Dendritic cell treated with granulocyte-macrophage colony-stimulating factor and Interleukin-4, amounts not matched to agents 40 ng/mL and 50 ng/mL, for 4 days (primary cell): ENCODE data around the gene MICU1.
"Not testable (repeated sequence)": the region's sequence is repeated elsewhere in the genome, so short reads cannot be mapped to it uniquely, and the experiment has no call there.

Source experiments
- H3K27ac Mint-ChIP-seq: one replicate; pipeline ENCODE4 v1.8.0; 2022; ENCODE audit warnings: mild to moderate bottlenecking, mixed read lengths
- H3K27me3 Mint-ChIP-seq: one replicate; pipeline ENCODE4 v1.8.0; 2022; ENCODE audit warnings: mild to moderate bottlenecking, mixed read lengths
- H3K36me3 Mint-ChIP-seq: one replicate; pipeline ENCODE4 v1.8.0; 2022; ENCODE audit warnings: low read depth, mixed read lengths
- H3K4me1 Mint-ChIP-seq: one replicate; pipeline ENCODE4 v1.8.0; 2022; ENCODE audit warnings: low read depth, mixed read lengths
- H3K4me3 Mint-ChIP-seq: one replicate; pipeline ENCODE4 v1.8.0; 2022; ENCODE audit warnings: mild to moderate bottlenecking, moderate library complexity, mixed read lengths
- H3K9me3 Mint-ChIP-seq: one replicate; pipeline ENCODE4 v1.8.0; 2022; ENCODE audit warnings: mixed read lengths
- intact Hi-C: fragments of 100-400 bp; cut with micrococcal nuclease; formaldehyde crosslinking; loops from one replicate; pipeline ENCODE4 v1.15.0; 2022

Gene MICU1

DNA sequence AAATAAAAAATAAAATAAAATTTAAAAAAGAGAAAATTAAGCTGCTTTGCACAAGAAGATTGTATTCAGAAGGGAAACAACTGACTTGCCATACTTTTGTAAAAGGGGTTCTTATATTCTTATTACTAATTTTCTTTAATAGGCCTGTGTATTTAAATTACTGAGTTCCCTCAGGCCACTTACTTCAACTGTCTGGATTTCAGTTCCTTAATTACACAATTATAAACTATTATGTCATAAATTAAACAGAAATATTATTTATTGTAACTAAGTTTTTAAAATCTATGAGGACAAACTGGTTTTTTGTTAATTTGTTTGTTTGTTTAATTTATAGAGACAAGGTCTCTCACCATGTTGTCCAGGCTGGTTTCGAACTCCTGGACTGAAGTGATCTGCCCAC lies 22.4 kb upstream of the MICU1 start:
- intact Hi-C loops: no loop called here
- no peaks in the 10 kb centered on the region for H3K9me3 Mint-ChIP-seq
- H3K4me1 Mint-ChIP-seq: peaks cover 7% of the 10 kb centered on the region
- H3K27me3 Mint-ChIP-seq: peaks cover 9% of the 10 kb centered on the region
- H3K4me3 Mint-ChIP-seq: no peak overlapping the region
- no peaks in the 10 kb centered on the region for H3K36me3 Mint-ChIP-seq
- H3K27ac Mint-ChIP-seq: no peak overlapping the region

DNA sequence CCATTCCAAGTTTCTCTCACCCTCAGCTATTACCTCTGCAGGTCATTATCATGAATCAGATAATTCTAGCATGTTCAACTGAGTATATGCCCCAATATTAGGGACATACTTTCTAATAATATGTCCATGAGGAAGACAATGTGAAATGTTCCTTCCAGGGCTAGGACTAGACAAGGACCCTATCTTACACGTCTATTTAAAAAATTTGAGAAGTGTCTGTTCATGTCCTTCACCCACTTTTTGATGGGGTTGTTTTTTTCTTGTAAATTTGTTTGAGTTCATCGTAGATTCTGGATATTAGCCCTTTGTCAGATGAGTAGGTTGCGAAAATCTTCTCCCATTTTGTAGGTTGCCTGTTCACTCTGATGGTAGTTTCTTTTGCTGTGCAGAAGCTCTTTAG lies 21.1 kb upstream of the MICU1 start:
- H3K27ac Mint-ChIP-seq: not testable (repeated sequence)

DNA sequence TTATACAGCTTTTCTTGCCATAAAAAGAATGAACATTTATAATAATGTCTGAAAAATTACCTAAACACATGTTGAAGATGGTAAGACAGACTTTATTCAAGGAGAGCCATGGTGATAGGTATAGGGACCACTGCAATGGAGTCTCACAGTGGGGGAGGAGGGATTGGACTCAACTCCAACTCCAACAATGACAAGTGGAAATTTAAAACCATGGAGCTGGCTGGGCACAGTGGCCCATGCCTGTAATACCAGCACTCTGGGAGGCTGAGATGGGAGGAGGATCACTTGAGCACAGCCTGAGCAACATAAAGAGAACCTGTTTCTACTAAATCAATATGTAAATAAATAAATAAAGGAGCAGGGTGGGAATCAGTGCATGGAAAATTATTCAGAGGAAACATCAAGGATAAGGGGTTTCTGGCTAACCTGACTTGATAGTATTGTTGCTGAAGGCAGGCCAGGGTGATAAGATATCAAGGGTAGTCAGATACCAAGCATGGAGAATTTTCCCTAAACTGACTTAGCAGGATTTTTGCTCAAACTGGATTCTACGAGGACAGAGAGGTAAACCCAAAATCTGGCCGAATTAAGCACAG lies 19.5 kb upstream of the MICU1 start:
- Mint-ChIP-seq H3K27me3 (peaks cover 4% of the 10 kb centered on the region), H3K9me3 (no peaks in the 10 kb centered on the region), H3K4me1 (peaks cover 7% of the 10 kb centered on the region), H3K4me3 (no peak overlapping the region), H3K36me3 (no peaks in the 10 kb centered on the region), H3K27ac (no peak overlapping the region)
- intact Hi-C loops: no loop called here

More for the DNA sequence above, 21.1 kb upstream of the MICU1 start:
- H3K4me1 Mint-ChIP-seq, H3K9me3 Mint-ChIP-seq, H3K27me3 Mint-ChIP-seq, H3K4me3 Mint-ChIP-seq, H3K36me3 Mint-ChIP-seq, intact Hi-C loops: not testable (repeated sequence)

DNA sequence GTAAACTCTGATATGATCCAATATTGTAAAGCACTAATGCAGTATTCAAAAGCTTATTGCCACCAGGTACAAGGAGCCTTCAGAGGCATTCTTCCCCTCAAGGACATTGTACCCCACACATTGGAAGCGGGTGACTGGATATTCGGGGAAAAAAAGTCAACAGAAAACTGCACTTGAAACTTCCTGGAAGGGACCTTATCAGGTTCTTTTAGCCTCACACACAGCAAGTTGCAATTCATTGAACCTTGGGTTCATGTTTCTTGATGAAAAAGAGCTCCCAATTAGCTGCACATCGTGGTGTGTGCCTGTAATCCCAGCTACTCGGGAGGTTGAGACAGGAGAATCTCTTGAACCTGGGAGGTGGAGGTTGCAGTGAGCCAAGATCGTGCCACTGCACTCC lies 16.4 kb upstream of the MICU1 start:
- no peak overlapping the region for H3K27ac Mint-ChIP-seq

DNA sequence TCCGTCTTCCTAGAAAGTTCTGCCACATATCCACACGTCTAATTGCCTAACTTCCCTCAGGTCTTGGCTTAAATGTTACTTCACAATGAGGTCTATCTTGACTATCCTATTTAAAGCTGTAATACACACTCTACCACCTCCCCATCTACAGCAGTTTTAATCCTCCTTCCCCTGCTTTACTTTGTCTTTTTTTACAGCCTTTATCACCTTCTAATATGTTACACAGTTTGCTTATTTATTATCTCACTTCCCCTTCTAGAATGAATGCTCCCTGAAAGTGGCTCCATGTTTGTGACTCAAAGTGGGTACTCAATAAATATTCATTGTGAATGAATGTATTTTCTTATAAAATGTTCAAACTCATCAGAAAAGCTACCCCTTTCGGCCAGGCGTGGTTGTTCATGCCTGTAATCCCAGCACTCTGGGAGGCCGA lies 13.6 kb upstream of the MICU1 start:
- Mint-ChIP-seq H3K36me3 (no peaks in the 10 kb centered on the region), H3K4me1 (peaks cover 22% of the 10 kb centered on the region), H3K27ac (peak overlapping the region; percentile 47), H3K27me3 (no peaks in the 10 kb centered on the region), H3K4me3 (no peak overlapping the region), H3K9me3 (no peaks in the 10 kb centered on the region)
- intact Hi-C loops: no loop called here

More for the DNA sequence above, 16.4 kb upstream of the MICU1 start:
- H3K4me1 Mint-ChIP-seq: peaks cover 19% of the 10 kb centered on the region
- H3K36me3 Mint-ChIP-seq: no peaks in the 10 kb centered on the region
- H3K27me3 Mint-ChIP-seq: peaks cover 4% of the 10 kb centered on the region
- intact Hi-C loops: no loop called here
- H3K9me3 Mint-ChIP-seq: no peaks in the 10 kb centered on the region
- no peak overlapping the region for H3K4me3 Mint-ChIP-seq

DNA sequence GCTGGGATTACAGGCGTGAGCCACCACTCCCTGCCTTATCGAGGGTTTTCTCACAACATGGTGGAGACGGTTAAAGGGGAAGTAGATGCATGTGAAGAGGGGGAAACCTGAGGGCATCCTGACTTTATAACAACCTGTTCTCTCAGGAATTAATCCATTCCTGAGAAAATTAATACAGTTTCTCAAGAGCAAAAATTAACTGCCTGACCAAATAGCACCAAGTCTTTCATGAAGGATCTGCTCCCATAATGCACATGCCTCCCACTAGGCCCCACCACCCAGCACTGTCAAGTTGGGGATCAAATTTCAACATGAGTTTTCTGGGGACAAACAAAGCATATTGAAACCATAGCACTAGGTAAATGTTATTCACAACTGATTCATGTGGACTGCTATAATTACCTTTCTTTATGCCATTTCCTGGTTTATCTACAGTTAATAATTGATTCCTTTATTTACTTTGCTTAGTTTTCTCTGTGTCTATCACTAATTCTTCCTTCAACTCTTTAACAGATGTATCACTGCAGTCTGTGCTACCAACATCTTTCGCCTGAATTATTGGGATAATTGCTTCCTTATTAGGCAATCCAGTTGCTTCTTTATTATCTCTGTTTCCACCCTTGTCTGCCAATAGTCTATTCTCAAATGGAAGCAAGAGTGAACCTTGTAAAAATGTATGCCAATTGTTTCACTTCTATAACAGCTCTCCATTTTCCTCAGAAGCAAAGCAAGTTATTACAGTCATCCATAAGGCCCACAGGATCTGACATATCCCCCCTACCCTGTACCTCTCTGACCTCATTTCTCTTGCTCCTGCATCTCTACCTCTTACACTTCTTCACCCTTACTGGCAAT lies 12.9 kb upstream of the MICU1 start:
- Mint-ChIP-seq H3K27me3 (no peaks in the 10 kb centered on the region), H3K36me3 (no peaks in the 10 kb centered on the region), H3K4me1 (peaks cover 22% of the 10 kb centered on the region), H3K27ac (peak overlapping the region; percentile 47), H3K9me3 (no peaks in the 10 kb centered on the region), H3K4me3 (no peak overlapping the region)
- intact Hi-C loops: no loop called here

DNA sequence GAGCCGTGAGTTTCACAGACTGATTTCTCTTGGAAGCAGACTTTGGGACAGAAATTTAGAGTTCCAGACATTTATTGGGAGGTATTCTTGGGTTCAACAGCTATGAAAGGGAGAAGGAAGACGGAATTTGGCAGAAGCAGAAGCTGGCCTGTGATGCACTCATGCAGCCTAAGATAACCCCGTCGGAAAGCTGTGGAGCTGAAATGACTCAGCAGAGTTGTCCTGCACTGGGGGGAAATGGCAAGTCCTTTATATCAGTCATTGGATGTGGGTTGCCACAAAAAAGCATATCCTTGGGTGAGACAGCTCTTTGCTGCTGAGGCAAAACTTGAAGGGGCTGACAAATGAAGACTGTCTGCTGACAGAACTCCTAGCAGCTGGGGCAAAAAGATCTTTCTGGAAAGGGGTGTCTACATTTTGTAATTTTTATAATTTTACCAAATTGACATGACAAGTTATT lies 11.5 kb upstream of the MICU1 start:
- H3K9me3 Mint-ChIP-seq: no peaks in the 10 kb centered on the region
- H3K4me3 Mint-ChIP-seq: no peak overlapping the region

DNA sequence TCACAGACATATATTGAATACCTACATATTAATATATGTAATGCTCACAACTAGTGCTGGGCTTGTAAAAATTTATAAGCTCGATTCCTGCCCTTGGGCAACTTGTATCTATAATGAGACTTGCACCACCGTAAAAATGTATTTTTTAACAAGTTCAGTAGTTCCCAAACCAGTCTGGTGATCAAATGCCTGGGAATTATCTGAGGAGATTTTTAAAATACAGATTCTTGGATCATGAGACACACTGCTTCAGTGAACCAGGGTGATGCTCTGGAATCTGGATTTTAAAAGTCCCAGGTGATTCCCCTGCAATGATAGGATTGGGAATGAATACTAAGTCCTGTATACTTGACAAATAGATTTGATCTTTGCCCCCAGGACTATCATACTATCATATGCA lies 4.3 kb upstream of the MICU1 start:
- no peak overlapping the region for H3K27ac Mint-ChIP-seq
- H3K4me1 Mint-ChIP-seq: no peaks in the 10 kb centered on the region
- H3K36me3 Mint-ChIP-seq: peaks cover 10% of the 10 kb centered on the region
- no peaks in the 10 kb centered on the region for H3K9me3 Mint-ChIP-seq
- H3K4me3 Mint-ChIP-seq: no peak overlapping the region
- intact Hi-C loops: no loop called here
- no peaks in the 10 kb centered on the region for H3K27me3 Mint-ChIP-seq

More for the DNA sequence above, 11.5 kb upstream of the MICU1 start:
- Mint-ChIP-seq H3K27ac (peak overlapping the region; percentile 77), H3K36me3 (no peaks in the 10 kb centered on the region), H3K27me3 (no peaks in the 10 kb centered on the region), H3K4me1 (peaks cover 22% of the 10 kb centered on the region)
- intact Hi-C loops: no loop called here

DNA sequence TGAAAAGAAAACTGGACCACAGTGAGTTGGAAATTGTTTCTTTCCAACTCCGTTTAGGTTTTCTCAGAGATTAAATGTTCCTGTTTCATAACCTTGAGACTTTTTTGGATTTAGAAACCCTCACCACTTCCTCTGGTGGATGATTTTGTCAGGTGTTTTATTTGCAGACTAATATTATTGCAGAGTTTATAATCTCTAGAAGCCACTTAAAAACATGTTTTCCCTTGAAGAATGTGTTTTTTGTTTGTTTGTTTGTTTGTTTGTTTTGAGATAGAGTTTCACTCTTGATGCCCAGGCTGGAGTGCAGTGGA lies 520 bp upstream of the MICU1 start:
- intact Hi-C loops: loop anchor here (2.0 to 10.0 kb wide), 2 partner anchors 66 to 262 kb away; partner anchors contain the start of gene MCU
- peaks cover 18% of the 10 kb centered on the region for H3K36me3 Mint-ChIP-seq

DNA sequence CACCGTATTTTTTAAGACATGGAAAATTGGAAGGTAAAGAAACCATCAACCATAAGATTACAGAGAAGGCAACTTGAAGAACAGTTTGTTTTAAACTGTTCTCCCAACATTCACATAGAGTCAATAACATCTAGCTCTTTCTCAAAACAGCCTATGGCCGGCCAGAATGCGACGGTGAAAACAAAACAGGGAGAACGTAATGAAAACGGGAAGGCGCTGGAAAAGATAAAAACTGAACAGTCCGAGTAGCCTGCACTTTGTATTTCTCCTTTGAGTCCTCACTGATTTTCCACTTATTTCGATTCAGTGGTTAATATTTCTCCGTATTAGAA lies 637 bp downstream of the MICU1 start:
- intact Hi-C loops: loop anchor here (10.0 kb wide), 1 partner anchor 260 kb away; no protein-coding TSS in a partner anchor
- Mint-ChIP-seq H3K27ac (peak overlapping the region; percentile 86), H3K4me3 (peak overlapping the region; percentile 84), H3K9me3 (no peaks in the 10 kb centered on the region), H3K4me1 (peaks cover 16% of the 10 kb centered on the region), H3K27me3 (no peaks in the 10 kb centered on the region), H3K36me3 (peaks cover 18% of the 10 kb centered on the region)

More for the DNA sequence above, 520 bp upstream of the MICU1 start:
- Mint-ChIP-seq H3K4me1 (peaks cover 16% of the 10 kb centered on the region), H3K27ac (peak overlapping the region; percentile 86), H3K4me3 (peak overlapping the region; percentile 84), H3K27me3 (no peaks in the 10 kb centered on the region), H3K9me3 (no peaks in the 10 kb centered on the region)

DNA sequence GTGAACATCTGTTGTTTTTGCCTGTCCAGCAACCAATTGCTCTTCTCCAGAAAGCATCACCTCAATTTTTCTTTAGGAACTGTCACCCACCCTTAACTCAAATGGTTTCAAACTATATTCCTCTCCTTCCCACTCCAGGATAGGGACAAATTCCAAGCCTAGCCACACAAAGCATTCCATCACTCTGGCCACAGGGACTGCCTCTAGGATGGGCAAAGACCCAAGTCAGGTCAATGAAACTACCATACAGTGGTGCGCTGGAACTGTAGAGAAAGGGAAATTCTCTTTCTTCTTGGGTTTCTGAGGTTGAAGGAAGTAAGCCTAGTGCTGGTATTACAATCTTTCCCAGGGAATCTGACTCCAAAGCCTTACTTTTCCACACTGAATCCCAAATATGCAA lies 3.6 kb downstream of the MICU1 start:
- Mint-ChIP-seq H3K27me3 (no peaks in the 10 kb centered on the region), H3K9me3 (no peaks in the 10 kb centered on the region), H3K4me1 (peaks cover 16% of the 10 kb centered on the region), H3K4me3 (no peak overlapping the region), H3K27ac (no peak overlapping the region), H3K36me3 (peaks cover 22% of the 10 kb centered on the region)
- intact Hi-C loops: loop anchor here (10.0 kb wide), 1 partner anchor 257 kb away; no protein-coding TSS in a partner anchor

DNA sequence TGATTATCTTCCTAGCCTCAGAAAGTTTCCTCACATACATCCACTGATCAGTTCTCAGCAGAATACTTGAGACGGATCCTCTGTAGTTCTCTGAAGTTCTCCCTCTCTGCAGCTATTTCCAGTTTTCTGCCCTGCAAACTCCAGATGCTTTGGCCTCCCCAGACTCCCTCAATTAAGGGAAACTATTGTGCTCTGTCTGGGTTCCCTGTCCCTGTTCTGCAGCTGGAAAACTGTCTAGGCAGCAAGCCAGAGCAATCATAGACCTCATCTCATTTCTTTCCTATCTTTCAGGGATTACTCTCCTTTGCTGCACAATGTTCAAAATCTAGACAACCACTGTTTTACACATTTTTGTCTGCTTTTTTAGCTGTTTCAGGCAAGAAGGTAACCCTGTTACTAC lies 9.2 kb downstream of the MICU1 start:
- H3K27me3 Mint-ChIP-seq: no peaks in the 10 kb centered on the region
- H3K36me3 Mint-ChIP-seq: peaks cover 25% of the 10 kb centered on the region
- no peak overlapping the region for H3K27ac Mint-ChIP-seq
- peaks cover 39% of the 10 kb centered on the region for H3K4me1 Mint-ChIP-seq
- intact Hi-C loops: loop anchor here (10.0 kb wide), 1 partner anchor 52 kb away; no protein-coding TSS in a partner anchor
- peaks cover 10% of the 10 kb centered on the region for H3K9me3 Mint-ChIP-seq
- no peak overlapping the region for H3K4me3 Mint-ChIP-seq

DNA sequence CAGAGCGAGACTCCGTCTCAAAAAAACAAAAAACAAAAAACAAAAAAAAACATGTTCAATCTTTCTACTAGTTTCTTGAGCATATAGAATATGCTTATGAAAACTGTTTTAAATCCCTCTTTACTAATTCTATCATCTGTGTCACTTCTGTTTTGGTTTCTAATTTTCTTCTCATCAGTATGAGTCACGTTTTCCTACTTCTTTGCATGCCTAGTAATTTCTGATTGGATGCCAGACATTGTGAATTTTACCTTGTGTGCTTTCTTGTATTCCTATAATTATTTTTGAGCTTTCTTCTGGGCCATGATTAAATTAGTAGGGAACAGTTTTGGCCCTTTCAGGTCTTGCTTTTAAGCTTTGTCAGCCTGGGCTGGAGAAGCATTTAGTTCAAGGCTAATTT lies 9.9 kb downstream of the MICU1 start:
- Mint-ChIP-seq H3K4me3 (no peak overlapping the region), H3K36me3 (peaks cover 25% of the 10 kb centered on the region), H3K27ac (no peak overlapping the region), H3K4me1 (peaks cover 43% of the 10 kb centered on the region), H3K9me3 (peaks cover 10% of the 10 kb centered on the region), H3K27me3 (no peaks in the 10 kb centered on the region)
- intact Hi-C loops: loop anchor here (10.0 kb wide), 1 partner anchor 51 kb away; no protein-coding TSS in a partner anchor

DNA sequence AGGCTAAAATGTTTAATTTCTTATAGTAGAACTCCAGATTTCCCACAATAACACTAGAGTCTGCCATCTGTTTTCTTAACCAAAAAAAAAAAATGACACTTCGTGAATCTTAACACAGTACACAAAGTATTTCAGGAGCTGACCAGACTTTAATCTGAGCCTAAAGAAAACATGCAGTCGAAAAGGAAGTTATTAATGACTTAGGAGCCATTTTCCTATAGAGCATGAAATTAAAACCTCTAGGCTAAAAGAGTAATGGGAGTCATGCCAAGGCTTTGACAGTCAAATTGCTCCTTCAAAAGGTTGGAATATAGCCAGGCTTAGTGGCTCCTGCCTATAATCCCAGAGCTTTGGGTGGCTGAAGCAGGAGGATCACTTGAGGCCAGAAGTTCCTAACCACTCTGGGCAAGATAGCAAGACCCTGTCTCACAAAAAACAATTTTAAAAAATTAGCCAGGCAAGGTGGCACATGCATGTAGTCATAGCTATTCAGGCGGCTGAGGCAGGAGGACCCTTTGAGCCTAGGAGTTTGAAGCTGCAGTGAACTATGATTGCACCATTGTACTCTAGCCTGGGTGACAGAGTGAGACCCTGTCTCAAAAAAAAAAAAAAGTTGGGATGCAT lies 13.6 kb downstream of the MICU1 start:
- H3K36me3 Mint-ChIP-seq: peaks cover 29% of the 10 kb centered on the region
- H3K27me3 Mint-ChIP-seq: no peaks in the 10 kb centered on the region
- H3K27ac Mint-ChIP-seq: peak overlapping the region; percentile 34
- intact Hi-C loops: loop anchor here (10.0 kb wide), 1 partner anchor 48 kb away; no protein-coding TSS in a partner anchor
- peaks cover 10% of the 10 kb centered on the region for H3K9me3 Mint-ChIP-seq
- H3K4me1 Mint-ChIP-seq: peaks cover 43% of the 10 kb centered on the region
- peak overlapping the region; percentile 6 for H3K4me3 Mint-ChIP-seq
